Fibroblast of peridontal ligament (primary cell): ENCODE measurements around the gene SMIM29.
A peak's percentile ranks its signal among the peaks of the same experiment; 100 is the strongest.
"Not testable (repeated sequence)": the region's sequence is repeated elsewhere in the genome, so short reads cannot be mapped to it uniquely, and the experiment has no call there.

Experiments
- DNase-seq: peaks from one replicate; pipeline ENCODE4 v3.0.0-alpha.2; 2010; ENCODE audit errors: extremely low read depth

SMIM29 gene

GRCh38 chr6:34248727-34249468 is at the start of gene SMIM29:
SMIM29 (minus strand) TSS chr6:34249006; CDS start chr6:34247791, 1,215 bp downstream.
- peak; percentile 91 for DNase-seq

- no peak for DNase-seq
These were observed 46.9 kb upstream of the SMIM29 start for GRCh38 chr6:34295721-34296120.

- DNase-seq = no peak
These were observed 44.1 kb upstream of the SMIM29 start for GRCh38 chr6:34292954-34293353.

- DNase-seq = no peak
These were observed 40.3 kb upstream of the SMIM29 start for GRCh38 chr6:34289137-34289536.

- no peak for DNase-seq
These were observed 39.8 kb upstream of the SMIM29 start for GRCh38 chr6:34288581-34288980.

GRCh38 chr6:34285448-34286164 is 36.8 kb upstream of the SMIM29 start:
- DNase-seq = no peak

- DNase-seq = peak; percentile 90
These were observed 36.0 kb upstream of the SMIM29 start for GRCh38 chr6:34284563-34285447.

- no peak for DNase-seq
These were observed 33.0 kb upstream of the SMIM29 start for GRCh38 chr6:34281702-34282334.

GRCh38 chr6:34280216-34280615 is 31.4 kb upstream of the SMIM29 start:
- no peak for DNase-seq

- no peak for DNase-seq
These were observed 30.0 kb upstream of the SMIM29 start for GRCh38 chr6:34278833-34279232.

GRCh38 chr6:34277763-34278112 is 28.9 kb upstream of the SMIM29 start:
- no peak for DNase-seq

- DNase-seq = no peak
These were observed 28.3 kb upstream of the SMIM29 start for GRCh38 chr6:34276881-34277762.

GRCh38 chr6:34276191-34276590 is 27.4 kb upstream of the SMIM29 start:
- DNase-seq = no peak

GRCh38 chr6:34275128-34275804 is 26.5 kb upstream of the SMIM29 start:
- no peak for DNase-seq

- DNase-seq = no peak
These were observed 25.3 kb upstream of the SMIM29 start for GRCh38 chr6:34274129-34274528.

- DNase-seq = no peak
These were observed 24.5 kb upstream of the SMIM29 start for GRCh38 chr6:34273242-34273805.

- no peak for DNase-seq
These were observed 23.5 kb upstream of the SMIM29 start for GRCh38 chr6:34272013-34272926.

GRCh38 chr6:34269658-34270341 is 21.0 kb upstream of the SMIM29 start:
- DNase-seq = not testable (repeated sequence)
